K562 (cell line): ENCODE data around the gene CCSAP. TPM values are rescaled to one million over a fixed set of nuclear protein-coding genes. Genes with fewer than 3 reads are reported as not detected.
A peak's percentile ranks its signal among the peaks of the same experiment; 100 is the strongest.

Source experiments
- ATF7 ChIP-seq: fragments of 450-650 bp; IDR thresholded peaks from 2 replicates; pipeline ENCODE4 v1.7.1; 2014; ENCODE audit warnings: mild to moderate bottlenecking, moderate library complexity
- CBX8 ChIP-seq: fragments of 200-600 bp; sonication (generic); IDR thresholded peaks from 2 replicates; pipeline ENCODE4 v1.6.1; 2012; ENCODE audit warnings: borderline replicate concordance, mixed run types, low read depth, mild to moderate bottlenecking, moderate library complexity, mixed read lengths, low read length, control low read depth, inconsistent platforms; ENCODE audit not compliant: poor library complexity, severe bottlenecking; ENCODE audit errors: extremely low read depth
- HLTF ChIP-seq: fragments of 450-650 bp; IDR thresholded peaks from 2 replicates; pipeline ENCODE4 v1.6.1; 2016
- MYNN ChIP-seq, 2 experiments: sonication (generic); formaldehyde crosslinking in 1 of 2; IDR thresholded peaks; 2 replicates each; pipeline versions ENCODE4 v1.5.0 to v1.6.1; 2016 to 2020; ENCODE audit warnings: antibody characterized with exemption in 1 of 2, missing genetic modification reagents in 1 of 2
- POLR3A ChIP-seq: IDR thresholded peaks from 2 replicates; pipeline ENCODE4 v1.6.1; 2011; ENCODE audit warnings: borderline replicate concordance, mild to moderate bottlenecking, moderate library complexity; ENCODE audit not compliant: insufficient read length, insufficient read depth; ENCODE audit errors: extremely low read depth
- POLR3G ChIP-seq: IDR thresholded peaks from 2 replicates; pipeline ENCODE4 v1.6.1; 2011; ENCODE audit not compliant: insufficient read length, insufficient replicate concordance; ENCODE audit errors: extremely low read depth
- STAT5A ChIP-seq: IDR thresholded peaks from 2 replicates; pipeline ENCODE4 v1.6.1; 2012; ENCODE audit warnings: low read length, inconsistent platforms, borderline replicate concordance
- ZBTB40 ChIP-seq, 2 experiments: fragments of 450-650 bp in 1 of 2; sonication (generic) in 1 of 2; formaldehyde crosslinking in 1 of 2; IDR thresholded peaks; 2 replicates each; pipeline versions ENCODE4 v1.7.1 to v1.9.0; 2016 to 2022; ENCODE audit warnings: inconsistent platforms in 1 of 2, mild to moderate bottlenecking in 1 of 2, missing genetic modification reagents in 1 of 2
- ZNF696 ChIP-seq: fragments of 250-450 bp; sonication (Bioruptor Pico); conservative IDR thresholded peaks from 2 replicates; pipeline ENCODE4 v1.4.0; 2020; ENCODE audit warnings: mild to moderate bottlenecking, moderate library complexity
- polyA plus RNA-seq, 8 experiments: library from polyadenylated mRNA; depleted of rRNA in 4 of 8; stranded (reverse) in 5 of 8; unstranded in 3 of 8; fragments of >200 nt; fragmentation: Nextera tagmentation in 2 of 8; fragmentation: Illumina TruSeq in 1 of 8; extraction: Ambion mirVana in 2 of 8; extraction: Trizol in 1 of 8; gene quantifications; 2 replicates each; pipeline versions ENCODE4 v1.2.1 to v1.2.3, GENCODE V29; 2011 to 2014; ENCODE audit warnings: inconsistent platforms in 1 of 8, missing spikeins in 1 of 8
- total RNA-seq, 7 experiments: library from RNA; depleted of rRNA in 6 of 7; stranded (reverse); fragments of >200 nt in 6 of 7; fragmentation: Illumina TruSeq in 2 of 7; extraction: Trizol in 2 of 7; gene quantifications; 2 replicates each; pipeline versions ENCODE4 v1.2.1 to v1.2.3, GENCODE V29; 2011 to 2021; ENCODE audit warnings: low replicate concordance in 1 of 7

CCSAP gene
- total and polyA plus RNA-seq, 9 of the 15 experiments (the other 6 are each of a cell fraction or from before 2014, with no cell fraction given), result 3.6 to 15.9 (median 9.5) TPM

GRCh38 chr1:229384822-229385221 lies 42.0 kb upstream of the CCSAP start (continued):
- TF ChIP-seq ZBTB40 (IDR thresholded peaks at IDR 0.05), result no peak
- no peak for TF ChIP-seq ZBTB40 (CRISPR knock-in tag; IDR thresholded peaks at IDR 0.05)
- no peak for TF ChIP-seq HLTF
- no peak for TF ChIP-seq POLR3G
- TF ChIP-seq STAT5A, result no peak
- TF ChIP-seq POLR3A, result no peak
- TF ChIP-seq CBX8, result peak; percentile 99
- no peak for TF ChIP-seq MYNN (IDR thresholded peaks at IDR 0.05)
- no peak for TF ChIP-seq MYNN (CRISPR knock-in tag; IDR thresholded peaks at IDR 0.05)
- TF ChIP-seq ATF7, result no peak
- no peak for TF ChIP-seq ZNF696 (CRISPR knock-in tag)
